GM19372 (cell line): Measurements from ENCODE around the gene RIPPLY2.
"Not testable (repeated sequence)": the region's sequence is repeated elsewhere in the genome, so short reads cannot be mapped to it uniquely, and the experiment has no call there.

ENCODE experiments used
- ATAC-seq: cut with Tn5 transposase; IDR thresholded peaks from one replicate; pipeline ENCODE4 v1.9.1; 2021; ENCODE audit warnings: mild to moderate bottlenecking, low read depth, moderate library complexity; ENCODE audit not compliant: unreplicated experiment

The RIPPLY2 gene

GRCh38 chr6:83853178-83854000 is at the start of gene RIPPLY2:
Gene RIPPLY2 (plus strand): TSS chr6:83853360. CDS start chr6:83853417, 57 bp downstream.
- peak; percentile 67 for ATAC-seq

GRCh38 chr6:83803492-83803891 is 49.7 kb upstream of the RIPPLY2 start:
- ATAC-seq: not testable (repeated sequence)

GRCh38 chr6:83804886-83805285 is 48.3 kb upstream of the RIPPLY2 start:
- no peak for ATAC-seq

- no peak for ATAC-seq
Measured at GRCh38 chr6:83808005-83808404, 45.2 kb upstream of the RIPPLY2 start.

GRCh38 chr6:83808926-83809325 is 44.2 kb upstream of the RIPPLY2 start:
- no peak for ATAC-seq

GRCh38 chr6:83812595-83812994 is 40.6 kb upstream of the RIPPLY2 start:
- ATAC-seq: no peak

GRCh38 chr6:83815631-83816272 is 37.4 kb upstream of the RIPPLY2 start:
- no peak for ATAC-seq

- no peak for ATAC-seq
Measured at GRCh38 chr6:83822629-83823169, 30.5 kb upstream of the RIPPLY2 start.

GRCh38 chr6:83824388-83824801 is 28.8 kb upstream of the RIPPLY2 start:
- ATAC-seq: no peak

GRCh38 chr6:83824831-83825230 is 28.3 kb upstream of the RIPPLY2 start:
- ATAC-seq: no peak

GRCh38 chr6:83827050-83827449 is 26.1 kb upstream of the RIPPLY2 start:
- no peak for ATAC-seq

GRCh38 chr6:83838727-83839126 is 14.4 kb upstream of the RIPPLY2 start:
- no peak for ATAC-seq

- no peak for ATAC-seq
Measured at GRCh38 chr6:83844170-83844569, 9.0 kb upstream of the RIPPLY2 start.

GRCh38 chr6:83846291-83846690 is 6.9 kb upstream of the RIPPLY2 start:
- ATAC-seq: no peak

- ATAC-seq: no peak
Measured at GRCh38 chr6:83847179-83847578, 6.0 kb upstream of the RIPPLY2 start.

- ATAC-seq: no peak
Measured at GRCh38 chr6:83849127-83849526, 4.0 kb upstream of the RIPPLY2 start.

GRCh38 chr6:83849610-83850009 is 3.5 kb upstream of the RIPPLY2 start:
- no peak for ATAC-seq

GRCh38 chr6:83852528-83853177 is 507 bp upstream of the RIPPLY2 start:
- ATAC-seq: no peak

GRCh38 chr6:83854001-83854501 is 891 bp downstream of the RIPPLY2 start:
- ATAC-seq: no peak

- no peak for ATAC-seq
Measured at GRCh38 chr6:83854766-83855165, 1.6 kb downstream of the RIPPLY2 start.
